Measurements from ENCODE around the gene IGSF6. TPM values are rescaled to one million over a fixed set of nuclear protein-coding genes. Genes with fewer than 3 reads are reported as not detected.

Gene IGSF6
- total RNA-seq, 1 experiment from 2014 or later = 0.36 TPM

GRCh38 chr16:21619765-21620425 is 32.5 kb downstream of the IGSF6 start:
- DNase-seq (no peak), ATAC-seq (no peak)
- Histone ChIP-seq H4K20me1 (ENCODE audit: low read length) (no peaks in the 10 kb centered on the region), H3K79me2 (ENCODE audit: low read length) (peaks cover 18% of the 10 kb centered on the region), H3K9me3 (ENCODE audit: low read length) (no peaks in the 10 kb centered on the region), H3K4me2 (ENCODE audit: low read length) (no peak overlapping the region), H3K27me3 (ENCODE audit: low read length) (no peaks in the 10 kb centered on the region), H3K4me3 (ENCODE audit: low read length) (no peak overlapping the region), H3K27ac (ENCODE audit: low read length) (no peak overlapping the region), H3K9me2 (replicated peaks; ENCODE audit: low read length) (no peaks in the 10 kb centered on the region), H2AFZ (ENCODE audit: low read length) (no peak overlapping the region), H3K4me1 (ENCODE audit: insufficient read depth, low read length) (no peaks in the 10 kb centered on the region), H3K9ac (ENCODE audit: low read length) (no peak overlapping the region), H3F3A (ENCODE audit: low read length, unreplicated experiment) (no peaks in the 10 kb centered on the region), H3K36me3 (ENCODE audit: low read depth, low read length) (peaks cover 8% of the 10 kb centered on the region; the same call in 1 of the 2 replicates)
- intact Hi-C loops (cut with micrococcal nuclease) = no loop called here
- BruUV-seq (replicated peaks) = no TSS peak
- ChIA-PET CTCF (no interaction called here), POLR2A (ENCODE audit: unreplicated experiment) (interaction anchor here (0.6 kb wide), 1 partner anchor 29 kb away, joined by 3 read pairs; no protein-coding TSS in a partner anchor)
- TF ChIP-seq EZH2 (IDR thresholded peaks at IDR 0.05; ENCODE audit: low read length, unreplicated experiment) (no peak), EZH2phosphoT487 (IDR thresholded peaks at IDR 0.05; ENCODE audit: borderline replicate concordance, low read length) (no peak), CTCF (conservative IDR thresholded peaks at IDR 0.05; ENCODE audit: low read depth, low read length) (no peak)

GRCh38 chr16:21618281-21618680 is 34.1 kb downstream of the IGSF6 start:
- H3K36me3 ChIP-seq (ENCODE audit: low read depth, low read length) = peaks cover 5% of the 10 kb centered on the region; the same call in 1 of the 2 replicates
- H3K79me2 ChIP-seq (ENCODE audit: low read length) = peaks cover 34% of the 10 kb centered on the region
- ATAC-seq = no peak

More at GRCh38 chr16:21618281-21618680, 34.1 kb downstream of the IGSF6 start:
- no peaks in the 10 kb centered on the region for H3K9me3 ChIP-seq (ENCODE audit: low read length)
- no peaks in the 10 kb centered on the region for H3K27me3 ChIP-seq (ENCODE audit: low read length)
- POLR2A ChIA-PET (ENCODE audit: unreplicated experiment) = no interaction called here
- CTCF ChIA-PET = no interaction called here
- no peak overlapping the region for H2AFZ ChIP-seq (ENCODE audit: low read length)
- H4K20me1 ChIP-seq (ENCODE audit: low read length) = no peaks in the 10 kb centered on the region
- no peak overlapping the region for H3K9ac ChIP-seq (ENCODE audit: low read length)
- H3K4me3 ChIP-seq (ENCODE audit: low read length) = no peak overlapping the region
- no TSS peak for BruUV-seq (replicated peaks)
- DNase-seq = no peak
- H3K4me1 ChIP-seq (ENCODE audit: insufficient read depth, low read length) = 0 out of 2 replicates have a peak, but pooled peaks cover 6% of the 10 kb centered on the region
- H3K27ac ChIP-seq (ENCODE audit: low read length) = no peak overlapping the region
- TF ChIP-seq EZH2phosphoT487 (IDR thresholded peaks at IDR 0.05; ENCODE audit: borderline replicate concordance, low read length) (no peak), EZH2 (IDR thresholded peaks at IDR 0.05; ENCODE audit: low read length, unreplicated experiment) (no peak), CTCF (conservative IDR thresholded peaks at IDR 0.05; ENCODE audit: low read depth, low read length) (no peak)
- H3K9me2 ChIP-seq (replicated peaks; ENCODE audit: low read length) = no peaks in the 10 kb centered on the region
- intact Hi-C loops (cut with micrococcal nuclease) = no loop called here
- H3K4me2 ChIP-seq (ENCODE audit: low read length) = no peak overlapping the region
- H3F3A ChIP-seq (ENCODE audit: low read length, unreplicated experiment) = no peaks in the 10 kb centered on the region
